SU-DHL-6 (cell line): ENCODE measurements around the gene ADGRB3.

Experiments used
- CTCF ChIP-seq: fragments of 200-600 bp; sonication (generic); IDR thresholded peaks from one replicate; pipeline ENCODE4 v1.5.1; 2017; ENCODE audit warnings: antibody characterized with exemption, mild to moderate bottlenecking, low read length, moderate library complexity; ENCODE audit not compliant: insufficient read depth, poor library complexity, severe bottlenecking
- EZH2phosphoT487 ChIP-seq: fragments of 200-600 bp; sonication (generic), shearing (Covaris generic); conservative IDR thresholded peaks from 2 replicates; pipeline ENCODE4 v1.6.1; 2018; ENCODE audit warnings: mild to moderate bottlenecking, antibody characterized with exemption, low read length, moderate library complexity, mixed read lengths

DNA sequence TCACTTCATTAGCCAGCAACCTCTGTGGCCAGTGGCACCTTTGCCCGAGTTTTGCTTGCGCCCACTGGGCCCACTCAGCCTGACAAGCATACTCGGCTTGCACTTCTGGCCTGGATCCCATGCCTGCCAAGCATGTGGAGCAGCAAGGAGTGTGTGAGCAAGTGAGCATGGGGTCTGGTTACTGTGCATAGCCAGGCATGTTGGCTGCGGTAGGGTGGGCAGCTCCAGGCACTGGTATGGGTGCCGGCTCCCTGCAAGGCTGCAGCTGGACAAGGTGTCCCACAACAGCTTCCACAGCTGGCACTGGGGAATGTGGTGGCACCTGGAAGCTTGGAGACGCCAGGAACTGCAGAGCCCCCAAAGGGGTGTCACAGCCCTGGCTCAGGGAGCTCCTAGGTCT lies 510.0 kb downstream of the ADGRB3 start:
- TF ChIP-seq CTCF (no peak), EZH2phosphoT487 (no peak)
